K562 (cell line): Measurements from ENCODE around the gene PLPP1. TPM values are rescaled to one million over a fixed set of nuclear protein-coding genes. Genes with fewer than 3 reads are reported as not detected.

ENCODE experiments used
- ATAC-seq: fragments of 200-7000 bp; cut with Tn5 transposase; 3 replicates; pipeline ENCODE4 v1.9.1; 2020; ENCODE audit warnings: moderate library complexity
- BruUV-seq: library from RNA; stranded (reverse); fragments of 400-500 nt; replicated peaks from 2 replicates; lab custom pipeline; 2021; lab: Mats Ljungman, UMichigan
- CTCF ChIA-PET: fragments of 300-600 bp; formaldehyde crosslinking; extraction: SDS; loops from one replicate; lab custom pipeline; 2021; ENCODE audit warnings: low intra/inter-chr PET ratio; lab: Yijun Ruan, JAX
- POLR2A ChIA-PET: fragments of 300-600, 350-650 bp; sonication (Branson Sonifier 250); formaldehyde crosslinking; extraction: SDS; loops from one replicate; lab custom pipeline; 2021; ENCODE audit warnings: antibody characterized with exemption, inconsistent platforms; lab: Yijun Ruan, JAX
- DNase-seq, 4 experiments: peaks; one replicate each; pipeline versions ENCODE4 v3.0.0 to v3.0.0-alpha.2; 2011 to 2018; ENCODE audit warnings: low spot score in 3 of 4, mixed read lengths in 3 of 4; ENCODE audit errors: extremely low read depth in 1 of 4
- FAIRE-seq: peaks from 2 replicates; lab custom pipeline; 2011; peaks lifted over from hg19 to GRCh38; lab: Jason Lieb, UNC
- H2AFZ ChIP-seq: 2 replicates; pipeline ENCODE4 v1.6.0; 2011; ENCODE audit warnings: low read depth, low read length, control low read depth, inconsistent platforms
- H3K27ac ChIP-seq: fragments of 200-600 bp; 3 replicates; pipeline ENCODE4 v1.8.0; 2011; ENCODE audit warnings: low read depth, mild to moderate bottlenecking, control low read depth, inconsistent platforms, low read length, moderate library complexity, mixed read lengths; ENCODE audit errors: extremely low read depth
- H3K27me3 ChIP-seq, 2 experiments: fragments of 300-600 bp in 1 of 2; 2 replicates in 1 of 2; 3 replicates in 1 of 2; pipeline versions ENCODE4 v1.6.0 to v1.8.0; 2011; ENCODE audit warnings: inconsistent platforms in 2 of 2, low read length in 2 of 2, mild to moderate bottlenecking in 1 of 2, mixed read lengths in 1 of 2, moderate library complexity in 1 of 2; ENCODE audit not compliant: control insufficient read depth in 2 of 2, insufficient read depth in 2 of 2
- H3K36me3 ChIP-seq: fragments of 300-600 bp; 3 replicates; pipeline ENCODE4 v1.8.0; 2011; ENCODE audit warnings: mild to moderate bottlenecking, low read length, inconsistent platforms; ENCODE audit not compliant: control insufficient read depth, insufficient read depth
- H3K4me1 ChIP-seq, 2 experiments: fragments of 200-600 bp in 1 of 2; replicated peaks in 1 of 2; 2 replicates in 1 of 2; 3 replicates in 1 of 2; pipeline versions ENCODE4 v1.5.1 to v1.8.0; 2011; ENCODE audit warnings: inconsistent platforms in 2 of 2, low read length in 2 of 2, mild to moderate bottlenecking in 1 of 2, mixed read lengths in 1 of 2, moderate library complexity in 1 of 2; ENCODE audit not compliant: control insufficient read depth in 2 of 2, insufficient read depth in 2 of 2
- H3K4me2 ChIP-seq: 2 replicates; pipeline ENCODE4 v1.6.1; 2011; ENCODE audit warnings: low read length, control low read depth, inconsistent platforms, mixed read lengths; ENCODE audit not compliant: insufficient read depth
- H3K4me3 ChIP-seq: fragments of 200-600 bp; sonication (generic), shearing (Covaris generic); 2 replicates; pipeline ENCODE4 v1.5.1; 2016; ENCODE audit warnings: control low read depth, inconsistent platforms
- H3K79me2 ChIP-seq: fragments of 200-600 bp; 3 replicates; pipeline ENCODE4 v1.8.0; 2011; ENCODE audit warnings: low read length, inconsistent platforms; ENCODE audit not compliant: control insufficient read depth, insufficient read depth
- H3K9ac ChIP-seq, 2 experiments: 2 replicates each; pipeline versions ENCODE4 v1.6.0 to v1.6.1; 2011; ENCODE audit warnings: low read depth in 2 of 2, low read length in 2 of 2, control low read depth in 1 of 2, inconsistent platforms in 1 of 2, mild to moderate bottlenecking in 1 of 2, mixed read lengths in 1 of 2; ENCODE audit not compliant: insufficient read depth in 1 of 2
- H3K9me1 ChIP-seq: one replicate; pipeline ENCODE4 v1.6.0; 2011; ENCODE audit warnings: inconsistent platforms, mild to moderate bottlenecking, low read length, moderate library complexity; ENCODE audit not compliant: control insufficient read depth, insufficient read depth
- H3K9me3 ChIP-seq: replicated peaks from 2 replicates; pipeline ENCODE4 v1.5.1; 2011; ENCODE audit warnings: low read depth, low read length, inconsistent platforms; ENCODE audit not compliant: control insufficient read depth, insufficient read depth
- H4K20me1 ChIP-seq: replicated peaks from 2 replicates; pipeline ENCODE4 v1.6.1; 2011; ENCODE audit warnings: low read length, inconsistent platforms, mixed read lengths; ENCODE audit not compliant: control insufficient read depth, insufficient read depth
- ERF ChIP-seq: fragments of 450-650 bp; formaldehyde crosslinking; IDR thresholded peaks from 2 replicates; pipeline ENCODE4 v1.4.0; 2020; ENCODE audit warnings: mild to moderate bottlenecking, mixed read lengths
- ILF3 ChIP-seq: fragments of 450-650 bp; IDR thresholded peaks from 2 replicates; pipeline ENCODE4 v1.6.1; 2018; ENCODE audit warnings: antibody characterized with exemption, mild to moderate bottlenecking, moderate library complexity, borderline replicate concordance
- MED1 ChIP-seq: sonication (generic); formaldehyde crosslinking; IDR thresholded peaks from 2 replicates; pipeline ENCODE4 v1.8.1; 2023; ENCODE audit warnings: missing genetic modification reagents, borderline replicate concordance
- NFATC3 ChIP-seq: fragments of 450-650 bp; IDR thresholded peaks from 2 replicates; pipeline ENCODE4 v1.6.1; 2017; ENCODE audit warnings: mild to moderate bottlenecking
- PHTF2 ChIP-seq: fragments of 250-450 bp; sonication (Bioruptor Pico); IDR thresholded peaks from 2 replicates; pipeline ENCODE4 v1.5.0; 2021; ENCODE audit warnings: mild to moderate bottlenecking
- TRIM28 ChIP-seq: fragments of 450-650 bp; IDR thresholded peaks from 2 replicates; pipeline ENCODE4 v1.6.1; 2017
- U2AF1 ChIP-seq: fragments of 200-400 bp; formaldehyde crosslinking; optimal IDR thresholded peaks from 2 replicates; pipeline ENCODE3; 2017; ENCODE audit warnings: mild to moderate bottlenecking, low read depth, low read length, moderate library complexity
- ZFP30 ChIP-seq: fragments of 250-450 bp; sonication (Bioruptor Pico); IDR thresholded peaks from 2 replicates; pipeline ENCODE4 v1.8.0; 2022; ENCODE audit warnings: moderate library complexity, mild to moderate bottlenecking, inconsistent platforms, borderline replicate concordance
- ZKSCAN3 ChIP-seq: fragments of 250-450 bp; sonication (Bioruptor Pico); IDR thresholded peaks from 2 replicates; pipeline ENCODE4 v1.4.0; 2020
- ZNF184 ChIP-seq: sonication (generic); formaldehyde crosslinking; IDR thresholded peaks from 2 replicates; pipeline ENCODE4 v1.5.0; 2020; ENCODE audit warnings: missing genetic modification reagents
- ZNF253 ChIP-seq: fragments of 250-450 bp; sonication (Bioruptor Pico); conservative IDR thresholded peaks from 2 replicates; pipeline ENCODE4 v1.6.1; 2021; ENCODE audit warnings: mild to moderate bottlenecking
- ZNF75A ChIP-seq: fragments of 450-650 bp; formaldehyde crosslinking; IDR thresholded peaks from 2 replicates; pipeline ENCODE4 v1.4.0; 2020; ENCODE audit warnings: mild to moderate bottlenecking
- WGBS: fragments of 100-300 bp; shearing (Covaris generic); methylation state at CpG from one replicate; pipeline ENCODE4 v1.1.6; 2016; ENCODE audit warnings: low coverage, mixed read lengths; ENCODE audit not compliant: insufficient coverage; ENCODE audit errors: missing lambda C conversion rate; 5-methylcytosine and 5-hydroxymethylcytosine counted together
- in situ Hi-C: fragments of 300-500 bp; cut with MboI; formaldehyde crosslinking; loops from 4 replicates; pipeline ENCODE4 v1.15.0; 2018; ENCODE audit warnings: inconsistent platforms, mixed read lengths
- intact Hi-C: fragments of 100-400 bp; cut with micrococcal nuclease; formaldehyde crosslinking; loops from 2 replicates; pipeline ENCODE4 v1.14.2; 2022
- polyA plus RNA-seq, 8 experiments: library from polyadenylated mRNA; depleted of rRNA in 4 of 8; stranded (reverse) in 5 of 8; unstranded in 3 of 8; fragments of >200 nt; fragmentation: Nextera tagmentation in 2 of 8; fragmentation: Illumina TruSeq in 1 of 8; extraction: Ambion mirVana in 2 of 8; extraction: Trizol in 1 of 8; gene quantifications; 2 replicates each; pipeline versions ENCODE4 v1.2.1 to v1.2.3, GENCODE V29; 2011 to 2014; ENCODE audit warnings: inconsistent platforms in 1 of 8, missing spikeins in 1 of 8
- total RNA-seq, 7 experiments: library from RNA; depleted of rRNA in 6 of 7; stranded (reverse); fragments of >200 nt in 6 of 7; fragmentation: Illumina TruSeq in 2 of 7; extraction: Trizol in 2 of 7; gene quantifications; 2 replicates each; pipeline versions ENCODE4 v1.2.1 to v1.2.3, GENCODE V29; 2011 to 2021; ENCODE audit warnings: low replicate concordance in 1 of 7
- TF ChIP-seq, protein P1 (sequence below): fragments of 250-450 bp; sonication (Bioruptor Pico); IDR thresholded peaks from 2 replicates; pipeline ENCODE4 v1.8.0; 2022; ENCODE audit warnings: moderate library complexity, mild to moderate bottlenecking, inconsistent platforms
- TF ChIP-seq, protein P2 (sequence below): sonication (generic); formaldehyde crosslinking; IDR thresholded peaks from 2 replicates; pipeline ENCODE4 v1.8.1; 2023; ENCODE audit warnings: mild to moderate bottlenecking, missing genetic modification reagents
- TF ChIP-seq, protein P3 (sequence below): fragments of 450-650 bp; IDR thresholded peaks from 2 replicates; pipeline ENCODE4 v1.6.1; 2017; ENCODE audit warnings: antibody characterized with exemption, mild to moderate bottlenecking

Gene PLPP1
- total and polyA plus RNA-seq, 9 of the 15 experiments (the other 6 are each of a cell fraction or from before 2014, with no cell fraction given) = 0.04 to 0.24 (median 0.04) TPM; not detected in 6

DNA sequence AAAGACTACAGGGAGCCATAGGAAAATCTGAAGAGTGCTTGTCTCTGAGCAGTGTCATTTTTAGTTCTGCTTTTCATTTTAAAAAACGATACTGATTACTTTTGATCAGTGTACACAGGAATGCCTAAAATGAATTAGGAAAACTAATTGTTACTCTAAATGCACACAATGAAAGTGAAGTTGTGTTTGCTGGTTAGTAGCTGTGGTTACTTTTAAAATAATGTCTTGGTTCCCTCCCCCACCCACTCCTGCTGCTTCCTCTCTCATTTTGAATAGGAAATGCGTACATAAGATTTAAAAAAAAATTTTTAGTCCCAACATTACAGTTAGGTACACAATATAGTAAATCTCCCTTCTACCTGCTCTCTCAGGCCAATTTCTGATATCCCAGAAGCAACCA lies 47.5 kb upstream of the PLPP1 start:
- no peaks in the 10 kb centered on the region for H3K36me3 ChIP-seq
- H3K9me3 ChIP-seq = no peaks in the 10 kb centered on the region
- H3K27me3 ChIP-seq = peaks cover 0 to 5% of the 10 kb centered on the region in 2 experiments; a peak in 1 of 5 replicates
- TF ChIP-seq ZNF75A (CRISPR knock-in tag) (no peak), PHTF2 (CRISPR knock-in tag) (no peak), ZKSCAN3 (CRISPR knock-in tag) (no peak), ZNF253 (CRISPR knock-in tag) (no peak), ERF (no peak), ZNF184 (CRISPR knock-in tag) (no peak), TRIM28 (no peak), ZFP30 (CRISPR knock-in tag) (no peak), MED1 (CRISPR knock-in tag) (no peak), U2AF1 (no peak), NFATC3 (no peak), ILF3 (no peak)
- TF ChIP-seq, protein P1, sequence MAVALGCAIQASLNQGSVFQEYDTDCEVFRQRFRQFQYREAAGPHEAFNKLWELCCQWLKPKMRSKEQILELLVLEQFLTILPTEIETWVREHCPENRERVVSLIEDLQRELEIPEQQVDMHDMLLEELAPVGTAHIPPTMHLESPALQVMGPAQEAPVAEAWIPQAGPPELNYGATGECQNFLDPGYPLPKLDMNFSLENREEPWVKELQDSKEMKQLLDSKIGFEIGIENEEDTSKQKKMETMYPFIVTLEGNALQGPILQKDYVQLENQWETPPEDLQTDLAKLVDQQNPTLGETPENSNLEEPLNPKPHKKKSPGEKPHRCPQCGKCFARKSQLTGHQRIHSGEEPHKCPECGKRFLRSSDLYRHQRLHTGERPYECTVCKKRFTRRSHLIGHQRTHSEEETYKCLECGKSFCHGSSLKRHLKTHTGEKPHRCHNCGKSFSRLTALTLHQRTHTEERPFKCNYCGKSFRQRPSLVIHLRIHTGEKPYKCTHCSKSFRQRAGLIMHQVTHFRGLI (CRISPR knock-in tag) = no peak
- TF ChIP-seq, protein P2, sequence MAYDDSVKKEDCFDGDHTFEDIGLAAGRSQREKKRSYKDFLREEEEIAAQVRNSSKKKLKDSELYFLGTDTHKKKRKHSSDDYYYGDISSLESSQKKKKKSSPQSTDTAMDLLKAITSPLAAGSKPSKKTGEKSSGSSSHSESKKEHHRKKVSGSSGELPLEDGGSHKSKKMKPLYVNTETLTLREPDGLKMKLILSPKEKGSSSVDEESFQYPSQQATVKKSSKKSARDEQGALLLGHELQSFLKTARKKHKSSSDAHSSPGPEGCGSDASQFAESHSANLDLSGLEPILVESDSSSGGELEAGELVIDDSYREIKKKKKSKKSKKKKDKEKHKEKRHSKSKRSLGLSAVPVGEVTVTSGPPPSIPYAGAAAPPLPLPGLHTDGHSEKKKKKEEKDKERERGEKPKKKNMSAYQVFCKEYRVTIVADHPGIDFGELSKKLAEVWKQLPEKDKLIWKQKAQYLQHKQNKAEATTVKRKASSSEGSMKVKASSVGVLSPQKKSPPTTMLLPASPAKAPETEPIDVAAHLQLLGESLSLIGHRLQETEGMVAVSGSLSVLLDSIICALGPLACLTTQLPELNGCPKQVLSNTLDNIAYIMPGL (CRISPR knock-in tag) = no peak
- TF ChIP-seq, protein P3, sequence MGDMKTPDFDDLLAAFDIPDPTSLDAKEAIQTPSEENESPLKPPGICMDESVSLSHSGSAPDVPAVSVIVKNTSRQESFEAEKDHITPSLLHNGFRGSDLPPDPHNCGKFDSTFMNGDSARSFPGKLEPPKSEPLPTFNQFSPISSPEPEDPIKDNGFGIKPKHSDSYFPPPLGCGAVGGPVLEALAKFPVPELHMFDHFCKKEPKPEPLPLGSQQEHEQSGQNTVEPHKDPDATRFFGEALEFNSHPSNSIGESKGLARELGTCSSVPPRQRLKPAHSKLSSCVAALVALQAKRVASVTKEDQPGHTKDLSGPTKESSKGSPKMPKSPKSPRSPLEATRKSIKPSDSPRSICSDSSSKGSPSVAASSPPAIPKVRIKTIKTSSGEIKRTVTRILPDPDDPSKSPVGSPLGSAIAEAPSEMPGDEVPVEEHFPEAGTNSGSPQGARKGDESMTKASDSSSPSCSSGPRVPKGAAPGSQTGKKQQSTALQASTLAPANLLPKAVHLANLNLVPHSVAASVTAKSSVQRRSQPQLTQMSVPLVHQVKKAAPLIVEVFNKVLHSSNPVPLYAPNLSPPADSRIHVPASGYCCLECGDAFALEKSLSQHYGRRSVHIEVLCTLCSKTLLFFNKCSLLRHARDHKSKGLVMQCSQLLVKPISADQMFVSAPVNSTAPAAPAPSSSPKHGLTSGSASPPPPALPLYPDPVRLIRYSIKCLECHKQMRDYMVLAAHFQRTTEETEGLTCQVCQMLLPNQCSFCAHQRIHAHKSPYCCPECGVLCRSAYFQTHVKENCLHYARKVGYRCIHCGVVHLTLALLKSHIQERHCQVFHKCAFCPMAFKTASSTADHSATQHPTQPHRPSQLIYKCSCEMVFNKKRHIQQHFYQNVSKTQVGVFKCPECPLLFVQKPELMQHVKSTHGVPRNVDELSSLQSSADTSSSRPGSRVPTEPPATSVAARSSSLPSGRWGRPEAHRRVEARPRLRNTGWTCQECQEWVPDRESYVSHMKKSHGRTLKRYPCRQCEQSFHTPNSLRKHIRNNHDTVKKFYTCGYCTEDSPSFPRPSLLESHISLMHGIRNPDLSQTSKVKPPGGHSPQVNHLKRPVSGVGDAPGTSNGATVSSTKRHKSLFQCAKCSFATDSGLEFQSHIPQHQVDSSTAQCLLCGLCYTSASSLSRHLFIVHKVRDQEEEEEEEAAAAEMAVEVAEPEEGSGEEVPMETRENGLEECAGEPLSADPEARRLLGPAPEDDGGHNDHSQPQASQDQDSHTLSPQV = no peak
- in situ Hi-C loops (no loop called here), intact Hi-C loops (no loop called here)
- FAIRE-seq = no peak
- no peaks in the 10 kb centered on the region for H3K9me1 ChIP-seq
- H3K79me2 ChIP-seq = no peaks in the 10 kb centered on the region
- 0% methylated on average over 2 of the region's 2 CpGs for WGBS
- no peak for ATAC-seq
- no TSS peak for BruUV-seq
- H3K4me2 ChIP-seq = no peak overlapping the region
- ChIA-PET CTCF (no interaction called here), POLR2A (no interaction called here)
- no peak overlapping the region for H3K4me3 ChIP-seq
- no peak overlapping the region for H3K9ac ChIP-seq
- no peaks in the 10 kb centered on the region for H4K20me1 ChIP-seq
- no peak for DNase-seq
- H3K27ac ChIP-seq = no peak overlapping the region
- no peak overlapping the region for H2AFZ ChIP-seq
- no peaks in the 10 kb centered on the region for H3K4me1 ChIP-seq
